B cell (primary cell): ENCODE measurements around the gene C20orf141.

Experiments
- CTCF ChIP-seq: fragments of 200-600 bp; IDR thresholded peaks from one replicate; pipeline ENCODE4 v1.8.0; 2022; ENCODE audit warnings: antibody characterized with exemption, mild to moderate bottlenecking
- EZH2 ChIP-seq: IDR thresholded peaks from 2 replicates; pipeline ENCODE4 v1.6.1; 2012; ENCODE audit warnings: borderline replicate concordance, low read depth, mild to moderate bottlenecking, moderate library complexity, low read length; ENCODE audit not compliant: insufficient read depth, poor library complexity, severe bottlenecking

GRCh38 chr20:2838170-2838797 lies 23.5 kb downstream of the C20orf141 start:
- TF ChIP-seq CTCF = no peak
- no peak for TF ChIP-seq EZH2
